Measurements from ENCODE around the gene SYCE1L.

- no peak for TF ChIP-seq TAF1 (IDR thresholded peaks at IDR 0.05; ENCODE audit: borderline replicate concordance, insufficient read depth, low read length)
- TF ChIP-seq SIN3A (IDR thresholded peaks at IDR 0.05; ENCODE audit: borderline replicate concordance, insufficient read depth, low read length): no peak
- no peak for TF ChIP-seq POLR2AphosphoS5 (IDR thresholded peaks at IDR 0.05; ENCODE audit: low read depth, low read length)
- TF ChIP-seq FOXP2 (optimal IDR thresholded peaks at IDR 0.05; ENCODE audit: borderline replicate concordance, extremely low read depth, extremely low read length, insufficient read depth): no peak
These were observed 28.5 kb downstream of the SYCE1L start for GRCh38 chr16:77227745-77228144.

All from PFSK-1 (cell line).